ENCODE results near the gene CCHCR1.

The CCHCR1 gene

DNA sequence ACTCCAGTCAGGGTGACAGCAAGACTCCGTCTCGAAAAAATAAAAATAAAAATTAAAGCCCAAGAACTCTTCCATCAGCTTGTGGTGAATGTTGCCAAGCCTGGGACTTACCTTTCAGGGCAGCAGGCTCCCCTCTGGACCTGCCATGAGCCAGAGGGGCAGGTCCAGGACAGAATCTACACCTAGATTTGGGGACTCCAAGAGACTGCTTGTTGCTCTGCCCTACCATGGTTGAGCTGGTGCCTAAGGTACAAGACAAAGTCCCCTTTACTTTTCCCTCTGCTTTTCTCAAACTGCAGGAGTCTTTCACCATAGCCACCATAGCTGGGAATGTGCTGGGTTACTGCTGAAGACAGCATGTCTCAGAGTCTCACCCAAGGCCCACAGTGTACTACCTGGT lies 54.5 kb downstream of the CCHCR1 start:
- DNase-seq (ENCODE audit: low read depth in 2 of 2): no peak

DNA sequence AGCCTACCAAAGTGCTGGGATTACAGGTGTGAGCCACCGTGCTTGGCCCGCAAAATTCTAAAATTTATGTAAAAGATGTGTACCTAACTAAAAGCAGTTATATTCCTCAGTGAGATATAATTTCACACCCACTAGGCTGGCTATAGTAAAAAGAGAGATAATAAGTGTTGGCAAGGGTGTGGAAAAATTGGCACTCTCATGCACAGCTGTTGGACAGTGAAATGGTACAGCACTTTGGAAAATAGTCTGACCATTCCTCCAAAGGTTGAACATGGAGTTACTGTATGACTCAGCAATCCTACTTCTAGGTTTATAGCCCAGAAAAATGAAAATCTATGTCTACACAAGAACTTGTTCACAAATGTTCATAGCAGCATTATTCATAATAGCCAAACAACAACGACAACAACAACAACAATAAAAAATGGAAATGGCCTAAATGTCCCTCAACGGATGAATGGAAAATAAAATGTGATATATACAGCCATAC lies 59.1 kb downstream of the CCHCR1 start:
- DNase-seq (ENCODE audit: low read depth in 2 of 2): no peak

DNA sequence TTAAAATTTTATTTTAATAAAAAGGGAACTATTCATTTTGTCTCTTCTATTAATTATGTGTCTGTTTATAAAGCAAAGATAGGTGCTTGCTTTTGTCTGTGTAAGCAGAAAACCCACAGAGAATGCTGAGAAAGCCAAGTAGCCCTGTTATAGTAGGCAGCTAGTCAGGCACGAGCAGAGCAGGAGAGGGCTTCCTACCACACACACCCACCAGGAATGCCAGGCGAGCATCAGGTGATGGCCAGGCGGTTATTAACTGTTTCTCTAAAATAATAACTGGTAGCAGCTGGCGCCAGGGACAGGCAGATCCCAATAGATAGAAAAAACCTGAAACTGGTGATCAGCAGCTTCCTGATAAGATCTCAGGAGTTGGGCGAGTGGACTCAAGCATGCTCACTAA lies 60.9 kb downstream of the CCHCR1 start:
- DNase-seq (ENCODE audit: low read depth in 2 of 2): no peak

DNA sequence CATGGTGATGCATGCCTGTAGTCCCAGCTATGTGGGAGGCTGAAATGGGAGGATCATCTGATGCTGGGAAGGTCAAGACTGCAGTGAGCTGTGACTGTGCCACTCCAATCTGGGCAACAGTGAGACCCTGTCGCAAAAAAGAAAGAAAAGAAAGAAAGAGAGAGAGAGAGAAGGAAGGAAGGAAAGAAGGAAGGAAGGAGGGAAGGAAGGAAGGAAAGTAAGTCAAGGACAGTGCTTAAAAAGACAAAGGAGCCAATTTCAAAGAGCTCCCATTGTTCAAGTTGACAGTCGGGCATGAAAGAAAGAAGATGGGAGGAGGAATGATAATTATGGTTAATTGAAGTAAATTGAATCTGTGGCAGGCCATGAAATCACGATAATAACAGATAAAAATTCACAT lies 61.4 kb downstream of the CCHCR1 start:
- no peak for DNase-seq (ENCODE audit: low read depth in 2 of 2)

DNA sequence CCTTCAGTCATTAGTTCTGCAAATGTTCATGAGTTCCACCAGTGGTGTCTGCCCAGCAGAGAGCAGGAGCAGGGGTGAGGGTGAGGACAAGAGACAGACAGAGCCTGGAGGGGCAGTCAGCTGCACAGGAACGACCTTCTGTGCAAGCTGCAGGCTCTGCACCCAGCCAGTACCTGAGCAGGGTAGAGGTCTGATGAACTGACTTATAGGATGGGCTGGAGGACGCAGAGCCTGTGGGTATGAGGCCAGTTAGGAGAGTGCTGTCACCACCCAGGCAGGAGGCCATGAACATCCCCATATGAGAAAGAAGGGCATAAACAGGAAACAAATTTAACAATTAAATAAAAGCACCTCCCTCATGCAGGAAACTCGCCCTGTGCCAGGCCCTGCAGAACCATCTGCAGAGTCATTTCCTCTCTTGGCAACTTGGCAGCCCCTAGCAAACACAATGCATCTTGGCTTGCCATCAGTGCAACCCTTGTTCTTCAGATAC lies 63.2 kb downstream of the CCHCR1 start:
- DNase-seq (ENCODE audit: low read depth in 2 of 2): no peak

DNA sequence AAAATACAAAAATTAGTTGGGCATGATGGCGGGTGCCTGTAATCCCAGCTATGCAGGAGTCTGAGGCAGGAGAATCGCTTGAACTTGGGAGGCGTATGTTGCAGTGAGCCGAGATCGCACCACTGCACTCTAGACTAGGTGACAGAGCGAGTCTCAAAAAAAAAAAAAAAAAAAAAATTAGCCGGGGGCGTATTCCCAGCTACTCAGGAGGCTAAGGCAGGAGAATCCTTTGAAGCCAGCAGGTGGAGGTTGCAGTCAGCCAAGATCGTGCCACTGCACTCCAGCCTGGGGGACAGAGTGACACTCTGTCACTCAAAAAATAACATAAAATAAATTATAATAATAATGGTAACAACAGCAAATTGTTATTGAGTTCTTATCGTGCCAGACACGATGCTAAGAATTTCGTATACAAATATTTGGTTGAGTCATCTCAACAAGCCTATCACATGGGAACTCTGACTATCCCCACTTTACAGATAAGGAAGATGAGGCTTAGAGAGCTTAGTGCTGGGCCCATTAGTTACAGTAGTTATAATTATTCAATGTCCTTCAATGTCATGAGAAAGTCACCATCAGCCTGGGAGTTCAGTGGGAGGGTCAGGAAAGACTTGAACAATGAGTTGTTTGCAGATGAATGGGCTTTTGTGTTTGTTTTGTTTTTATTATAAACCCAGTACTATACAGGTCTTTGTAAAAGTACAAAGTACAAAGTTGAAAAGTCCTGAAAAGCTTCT lies 64.7 kb downstream of the CCHCR1 start:
- DNase-seq (ENCODE audit: low read depth in 2 of 2): no peak
